Stimulated activated CD8-positive, alpha-beta memory T cell treated with anti-CD3 and anti-CD28 coated beads, Interleukin-15, amount 100 ng/mL, for 48 hours (primary cell): ENCODE data around the gene OGA.

Experiments
- DNase-seq, 2 donors: peaks; one replicate each; pipeline ENCODE4 v3.0.0-alpha.2; 2020; ENCODE audit warnings: low read depth in 2 of 2

The OGA gene

GRCh38 chr10:101835362-101835761 lies 17.1 kb upstream of the OGA start:
- DNase-seq = no peak

GRCh38 chr10:101834341-101834740 lies 16.1 kb upstream of the OGA start:
- DNase-seq = no peak

- DNase-seq = no peak
Observed at GRCh38 chr10:101833466-101833865, 15.2 kb upstream of the OGA start.

- no peak for DNase-seq
Observed at GRCh38 chr10:101832325-101832771, 14.1 kb upstream of the OGA start.

- no peak for DNase-seq
Observed at GRCh38 chr10:101831169-101831811, 13.0 kb upstream of the OGA start.

- DNase-seq = peak; percentile 83
Observed at GRCh38 chr10:101830322-101831168, 12.3 kb upstream of the OGA start.

- DNase-seq = peak in 1 of 2 donors; percentile 42
Observed at GRCh38 chr10:101829561-101830315, 11.5 kb upstream of the OGA start.

GRCh38 chr10:101828766-101829551 lies 10.7 kb upstream of the OGA start:
- DNase-seq = no peak

- DNase-seq = no peak
Observed at GRCh38 chr10:101827919-101828600, 9.8 kb upstream of the OGA start.

GRCh38 chr10:101826852-101827434 lies 8.7 kb upstream of the OGA start:
- DNase-seq = no peak

- DNase-seq = no peak
Observed at GRCh38 chr10:101824736-101825135, 6.5 kb upstream of the OGA start.

- DNase-seq = no peak
Observed at GRCh38 chr10:101818872-101819633, 809 bp upstream of the OGA start.

GRCh38 chr10:101817337-101818118 lies 716 bp downstream of the OGA start:
- peak in 1 of 2 donors; percentile 21 for DNase-seq

- DNase-seq = no peak
Observed at GRCh38 chr10:101816913-101817336, 1.3 kb downstream of the OGA start.

GRCh38 chr10:101816376-101816775 lies 1.9 kb downstream of the OGA start:
- DNase-seq = no peak

- DNase-seq = no peak
Observed at GRCh38 chr10:101814466-101815071, 3.7 kb downstream of the OGA start.

- DNase-seq = no peak
Observed at GRCh38 chr10:101812606-101813005, 5.6 kb downstream of the OGA start.

GRCh38 chr10:101807158-101807557 lies 11.1 kb downstream of the OGA start:
- no peak for DNase-seq

- no peak for DNase-seq
Observed at GRCh38 chr10:101803511-101803910, 14.7 kb downstream of the OGA start.
